Measurements from ENCODE around the gene DEGS2.

The DEGS2 gene

DNA sequence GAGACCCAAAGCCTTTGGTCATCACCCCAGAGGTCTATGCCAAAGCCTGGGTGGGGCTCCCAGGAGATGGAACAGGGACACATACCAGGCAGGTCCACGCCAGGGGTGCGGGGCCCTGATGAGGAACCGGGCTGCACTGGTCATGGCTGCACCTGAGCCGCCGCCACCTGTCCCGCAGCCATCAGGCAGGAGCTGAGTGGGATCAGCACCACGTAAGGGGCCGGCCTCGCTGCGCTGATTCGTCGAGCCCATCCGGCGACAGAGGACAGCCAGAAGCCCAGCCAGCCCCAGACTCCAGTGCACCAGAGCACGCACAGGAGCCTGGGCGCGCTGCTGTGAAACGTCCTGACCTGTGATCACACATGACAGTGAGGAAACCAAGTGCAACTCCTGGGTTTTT lies 15.9 kb downstream of the DEGS2 start:
- TF ChIP-seq, protein P1, sequence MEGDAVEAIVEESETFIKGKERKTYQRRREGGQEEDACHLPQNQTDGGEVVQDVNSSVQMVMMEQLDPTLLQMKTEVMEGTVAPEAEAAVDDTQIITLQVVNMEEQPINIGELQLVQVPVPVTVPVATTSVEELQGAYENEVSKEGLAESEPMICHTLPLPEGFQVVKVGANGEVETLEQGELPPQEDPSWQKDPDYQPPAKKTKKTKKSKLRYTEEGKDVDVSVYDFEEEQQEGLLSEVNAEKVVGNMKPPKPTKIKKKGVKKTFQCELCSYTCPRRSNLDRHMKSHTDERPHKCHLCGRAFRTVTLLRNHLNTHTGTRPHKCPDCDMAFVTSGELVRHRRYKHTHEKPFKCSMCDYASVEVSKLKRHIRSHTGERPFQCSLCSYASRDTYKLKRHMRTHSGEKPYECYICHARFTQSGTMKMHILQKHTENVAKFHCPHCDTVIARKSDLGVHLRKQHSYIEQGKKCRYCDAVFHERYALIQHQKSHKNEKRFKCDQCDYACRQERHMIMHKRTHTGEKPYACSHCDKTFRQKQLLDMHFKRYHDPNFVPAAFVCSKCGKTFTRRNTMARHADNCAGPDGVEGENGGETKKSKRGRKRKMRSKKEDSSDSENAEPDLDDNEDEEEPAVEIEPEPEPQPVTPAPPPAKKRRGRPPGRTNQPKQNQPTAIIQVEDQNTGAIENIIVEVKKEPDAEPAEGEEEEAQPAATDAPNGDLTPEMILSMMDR (IDR thresholded peaks at IDR 0.05; ENCODE audit: low read depth, low read length), result no peak
- TF ChIP-seq MYC (IDR thresholded peaks at IDR 0.05; ENCODE audit: low read depth, low read length), result no peak
- DNase-seq (ENCODE audit: low read depth), result no peak
- no peak overlapping the region for H3K4me3 ChIP-seq (ENCODE audit: low read depth, low read length)

DNA sequence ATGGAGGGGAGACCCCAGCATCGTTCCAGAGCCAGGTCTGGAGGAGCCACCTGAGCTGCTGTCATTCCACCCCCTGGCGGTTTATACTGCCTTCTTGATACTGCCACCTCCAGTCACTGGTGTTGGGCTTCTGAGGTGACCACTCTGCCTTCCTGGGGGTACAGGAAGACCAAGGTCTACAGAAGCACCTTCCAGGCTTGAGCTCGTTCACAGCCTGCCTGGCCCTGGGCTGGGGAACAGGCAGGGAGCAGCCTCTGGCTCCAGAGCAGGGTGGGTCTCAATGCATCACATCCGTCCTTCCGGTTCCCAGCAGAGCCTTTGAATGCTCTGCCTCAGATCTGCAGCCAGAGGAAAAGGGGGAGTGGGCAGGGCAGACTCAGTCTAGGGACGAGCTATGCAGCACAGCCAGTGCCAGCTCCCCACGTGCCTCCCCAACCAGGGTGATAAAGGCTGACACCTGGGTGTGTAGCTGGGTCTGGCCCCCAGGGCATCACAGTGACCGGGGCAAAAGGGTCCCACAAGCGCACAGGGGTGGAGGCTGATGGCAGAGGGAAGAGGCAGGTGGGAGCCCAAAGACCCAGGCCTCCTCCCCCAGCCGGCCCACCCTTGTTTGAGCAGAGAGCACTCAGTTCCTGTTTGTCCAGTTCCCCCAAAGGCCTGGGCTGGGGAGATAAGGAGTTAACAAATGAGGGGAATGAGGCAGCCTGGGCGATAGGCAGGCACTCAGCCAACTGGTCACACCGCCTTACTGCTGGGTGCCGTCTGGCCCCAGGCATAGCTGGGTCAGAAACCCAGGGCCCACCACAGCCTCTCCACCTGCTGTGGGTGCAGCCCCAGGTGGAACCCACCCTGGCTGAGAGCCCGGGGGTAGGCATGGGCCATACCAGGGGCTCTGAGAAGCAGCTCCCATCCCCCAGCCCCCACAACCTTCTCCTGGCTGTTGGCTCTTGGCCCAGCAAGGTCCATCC lies 17.1 kb downstream of the DEGS2 start:
- TF ChIP-seq, protein P1 (IDR thresholded peaks at IDR 0.05; ENCODE audit: low read depth, low read length), result no peak
- no peak for TF ChIP-seq POLR2A (IDR thresholded peaks at IDR 0.05; ENCODE audit: extremely low read depth, insufficient read length)
- TF ChIP-seq MYC (IDR thresholded peaks at IDR 0.05; ENCODE audit: low read depth, low read length), result no peak
- TF ChIP-seq, protein P2, sequence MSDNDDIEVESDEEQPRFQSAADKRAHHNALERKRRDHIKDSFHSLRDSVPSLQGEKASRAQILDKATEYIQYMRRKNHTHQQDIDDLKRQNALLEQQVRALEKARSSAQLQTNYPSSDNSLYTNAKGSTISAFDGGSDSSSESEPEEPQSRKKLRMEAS (IDR thresholded peaks at IDR 0.05; ENCODE audit: low read depth, low read length), result no peak
- DNase-seq (ENCODE audit: low read depth), result no peak
- H3K4me3 ChIP-seq (ENCODE audit: low read depth, low read length), result no peak overlapping the region

DNA sequence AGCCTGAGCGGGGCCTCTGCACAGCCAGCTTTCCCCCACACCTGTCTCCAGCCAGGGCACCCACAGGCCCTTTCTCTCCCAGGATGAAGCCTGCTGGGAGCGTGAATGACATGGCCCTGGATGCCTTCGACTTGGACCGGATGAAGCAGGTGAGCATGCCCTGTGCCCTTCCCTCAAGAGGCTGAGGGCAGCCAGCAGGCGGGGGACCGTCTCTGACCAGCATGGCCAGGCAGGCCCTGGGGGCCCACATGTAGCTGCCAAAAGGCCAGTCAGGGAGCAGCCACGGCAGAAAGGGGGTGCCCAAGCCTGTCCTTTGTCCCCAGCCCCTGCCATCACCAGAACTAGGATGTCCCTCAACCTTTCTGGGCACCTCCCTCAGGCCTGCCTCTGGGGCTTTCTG lies 18.3 kb downstream of the DEGS2 start:
- TF ChIP-seq, protein P2 (IDR thresholded peaks at IDR 0.05; ENCODE audit: low read depth, low read length), result no peak
- TF ChIP-seq, protein P1 (IDR thresholded peaks at IDR 0.05; ENCODE audit: low read depth, low read length), result no peak
- TF ChIP-seq POLR2A (IDR thresholded peaks at IDR 0.05; ENCODE audit: extremely low read depth, insufficient read length) (no peak), MYC (IDR thresholded peaks at IDR 0.05; ENCODE audit: low read depth, low read length) (no peak)
- DNase-seq (ENCODE audit: low read depth), result no peak
- H3K4me3 ChIP-seq (ENCODE audit: low read depth, low read length), result no peak overlapping the region

DNA sequence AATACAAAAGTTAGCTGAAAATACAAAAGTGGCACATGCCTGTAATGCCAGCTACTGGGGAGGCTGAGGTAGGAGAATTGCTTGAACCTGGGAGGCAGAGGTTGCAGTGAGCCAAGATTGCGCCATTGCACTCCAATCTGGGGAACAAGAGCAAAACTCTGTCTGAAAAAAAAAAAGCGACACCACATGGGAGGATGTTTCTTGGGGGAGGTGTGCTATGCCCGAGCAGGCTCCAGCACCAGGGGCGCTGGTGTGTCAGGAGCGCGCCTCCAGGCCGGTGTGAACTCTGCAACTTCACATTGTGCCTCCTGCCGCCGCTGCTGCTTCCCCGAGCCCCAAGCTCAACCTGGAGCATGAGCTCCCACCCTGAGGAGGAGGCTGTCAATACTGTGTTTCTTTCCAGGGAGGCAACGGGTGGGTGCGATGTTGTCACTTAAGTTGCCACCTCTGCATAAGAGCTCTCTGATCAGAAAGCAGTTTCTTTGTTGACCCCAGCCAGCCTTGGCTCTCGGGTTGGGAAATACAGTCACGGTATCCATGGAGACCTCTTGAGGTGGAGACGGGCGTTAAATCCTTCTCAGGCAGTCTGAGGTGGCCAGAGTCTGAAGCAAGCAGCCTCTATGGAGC lies 18.9 kb downstream of the DEGS2 start:
- TF ChIP-seq MYC (IDR thresholded peaks at IDR 0.05; ENCODE audit: low read depth, low read length) (0 out of 2 replicates have a peak, but pooled peaks have one; percentile 18), POLR2A (IDR thresholded peaks at IDR 0.05; ENCODE audit: extremely low read depth, insufficient read length) (no peak)
- TF ChIP-seq, protein P1 (IDR thresholded peaks at IDR 0.05; ENCODE audit: low read depth, low read length), result peak; percentile 52
- H3K4me3 ChIP-seq (ENCODE audit: low read depth, low read length), result no peak overlapping the region
- peak; percentile 92 for DNase-seq (ENCODE audit: low read depth)

DNA sequence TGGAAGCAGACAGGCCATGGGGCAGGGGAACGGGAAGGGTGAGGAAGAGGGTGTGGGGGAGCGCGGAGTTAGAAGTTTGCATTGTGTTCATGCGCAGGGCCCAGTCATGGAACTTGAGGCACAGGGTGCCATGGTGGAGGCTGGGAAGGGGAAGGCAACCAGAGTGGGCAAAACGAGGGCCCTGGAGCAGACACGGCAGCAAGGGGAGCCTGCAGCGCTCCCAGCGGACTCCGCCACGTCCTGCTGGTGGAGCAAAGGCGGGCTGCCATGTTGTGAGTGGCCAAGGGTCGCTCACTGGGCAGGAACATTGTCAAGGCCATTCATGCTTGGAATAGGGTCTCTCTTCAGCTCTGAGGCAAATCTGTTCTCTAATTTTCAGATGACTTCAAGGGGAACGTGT lies 20.5 kb downstream of the DEGS2 start:
- no peak overlapping the region for H3K4me3 ChIP-seq (ENCODE audit: low read depth, low read length)
- no peak for DNase-seq (ENCODE audit: low read depth)
- TF ChIP-seq MYC (IDR thresholded peaks at IDR 0.05; ENCODE audit: low read depth, low read length) (no peak), POLR2A (IDR thresholded peaks at IDR 0.05; ENCODE audit: extremely low read depth, insufficient read length) (no peak)
- TF ChIP-seq, protein P2 (IDR thresholded peaks at IDR 0.05; ENCODE audit: low read depth, low read length), result no peak
- TF ChIP-seq, protein P1 (IDR thresholded peaks at IDR 0.05; ENCODE audit: low read depth, low read length), result no peak
